Esophagus squamous epithelium (tissue), 4 donors: Measurements from ENCODE around the gene ARVCF.

Source experiments
- CTCF ChIP-seq, 6 experiments: fragments of 450-650 bp in 4 of 6; fragments of 200-600 bp in 2 of 6; sonication (generic) in 2 of 6; IDR thresholded peaks; one replicate each; pipeline ENCODE4 v1.5.1; 2016 to 2019; ENCODE audit warnings: antibody characterized with exemption in 6 of 6, mild to moderate bottlenecking in 4 of 6, moderate library complexity in 4 of 6
- POLR2A ChIP-seq, 4 donors: fragments of 450-650 bp; IDR thresholded peaks; one replicate each; pipeline ENCODE4 v1.6.1; 2017; ENCODE audit warnings: antibody characterized with exemption in 4 of 4, mild to moderate bottlenecking in 4 of 4, moderate library complexity in 3 of 4

- TF ChIP-seq POLR2A (IDR thresholded peaks at IDR 0.05) (no peak), CTCF (IDR thresholded peaks at IDR 0.05) (no peak)
Measured at GRCh38 chr22:20010307-20011122, 6.1 kb downstream of the ARVCF start.
